NCI-H510A (cell line): Measurements from ENCODE around the gene GPC6.
A peak's percentile ranks its signal among the peaks of the same experiment; 100 is the strongest.
"Not testable (repeated sequence)": the region's sequence is repeated elsewhere in the genome, so short reads cannot be mapped to it uniquely, and the experiment has no call there.

ENCODE experiments used
- DNase-seq: peaks from one replicate; lab custom pipeline; 2025; lab: John Stamatoyannopoulos, UW

The GPC6 gene

DNA sequence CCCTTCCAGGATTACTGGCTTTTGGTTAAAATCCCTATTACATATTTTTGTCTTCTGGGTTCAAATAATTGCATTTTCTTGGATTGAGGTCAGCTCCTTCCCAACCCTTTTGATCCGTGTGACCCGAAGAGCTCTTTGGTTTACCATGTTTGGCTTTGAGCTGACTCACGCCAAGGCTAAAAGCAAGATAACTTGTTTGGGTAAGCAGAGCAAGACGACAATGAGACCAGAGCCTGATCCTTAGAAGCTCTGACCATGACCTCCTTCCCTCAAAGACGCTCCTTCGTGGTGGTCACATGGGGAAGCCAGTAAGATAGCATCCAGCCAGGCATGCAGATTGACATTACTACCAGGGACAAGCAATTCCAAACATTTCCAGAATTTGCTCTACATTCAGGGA is 1099.0 kb downstream of the GPC6 start:
- no peak for DNase-seq

DNA sequence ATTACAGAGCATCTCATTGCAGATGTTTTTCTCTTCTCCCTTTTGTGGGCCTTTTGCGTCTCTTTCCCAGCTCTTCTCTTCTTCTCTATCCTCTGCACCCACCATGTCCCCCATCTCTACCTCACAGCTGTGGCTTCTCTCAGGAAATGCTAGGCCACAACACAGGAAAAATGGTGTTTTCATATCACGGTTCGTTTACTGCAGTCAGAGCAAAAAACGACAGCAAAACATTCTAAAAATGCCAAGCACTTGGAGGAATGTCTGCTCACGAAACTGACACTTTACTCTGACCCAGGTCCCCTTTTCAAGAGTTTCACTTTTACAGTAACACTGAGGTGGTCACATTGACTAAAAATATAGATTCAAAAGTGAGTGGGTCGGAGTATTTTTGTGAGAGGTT is 1100.7 kb downstream of the GPC6 start:
- no peak for DNase-seq

DNA sequence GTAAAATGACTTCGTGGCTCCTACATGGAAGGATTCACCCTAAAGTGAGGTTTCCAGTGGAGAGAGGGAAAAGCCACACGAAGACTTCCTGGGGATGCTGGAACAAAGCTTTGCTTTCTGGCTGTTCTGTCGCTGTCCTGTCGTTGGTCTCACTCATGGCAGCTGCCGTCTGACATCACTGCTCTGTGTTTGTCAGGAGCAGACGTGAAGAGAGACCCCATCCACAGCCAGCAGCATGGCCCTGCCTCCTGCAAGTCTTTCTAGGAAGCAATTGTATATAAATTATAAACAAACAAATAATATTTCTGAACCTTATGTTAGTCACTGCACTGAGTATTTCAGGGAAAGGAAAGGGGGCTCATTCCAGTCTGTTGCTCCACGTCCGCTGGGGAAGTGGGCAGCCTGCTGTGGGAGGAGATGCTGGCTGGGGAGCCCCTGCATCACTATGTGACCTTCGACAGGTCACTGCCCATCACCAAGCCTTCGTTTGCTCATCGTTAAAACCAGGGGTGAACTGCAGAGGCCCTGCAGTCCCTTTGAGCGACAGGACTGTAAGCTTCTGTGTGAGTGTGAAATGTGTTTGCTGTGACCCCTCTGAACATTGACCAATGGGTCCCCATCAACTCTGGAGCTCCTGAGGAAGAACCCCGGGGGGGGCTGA is 1101.9 kb downstream of the GPC6 start:
- DNase-seq: no peak

DNA sequence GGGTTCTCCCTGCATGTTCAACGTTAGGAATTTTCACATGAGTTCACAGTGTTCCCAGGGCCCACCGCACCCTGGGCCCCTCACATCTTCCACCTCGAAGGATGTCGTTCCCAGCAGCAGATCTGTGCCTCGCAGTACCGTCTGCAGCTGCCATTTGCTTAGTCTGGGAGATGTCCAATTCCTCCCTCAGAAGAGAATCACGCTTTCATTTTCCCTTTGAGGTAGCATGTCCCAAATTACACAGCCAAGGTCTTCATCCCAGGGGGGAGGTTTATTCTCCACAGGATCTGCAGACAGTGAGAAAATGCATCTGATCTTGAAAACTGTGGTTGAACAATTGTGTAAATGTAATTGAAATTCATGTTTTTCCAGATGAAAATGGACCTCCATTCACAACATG is 1102.7 kb downstream of the GPC6 start:
- no peak for DNase-seq

DNA sequence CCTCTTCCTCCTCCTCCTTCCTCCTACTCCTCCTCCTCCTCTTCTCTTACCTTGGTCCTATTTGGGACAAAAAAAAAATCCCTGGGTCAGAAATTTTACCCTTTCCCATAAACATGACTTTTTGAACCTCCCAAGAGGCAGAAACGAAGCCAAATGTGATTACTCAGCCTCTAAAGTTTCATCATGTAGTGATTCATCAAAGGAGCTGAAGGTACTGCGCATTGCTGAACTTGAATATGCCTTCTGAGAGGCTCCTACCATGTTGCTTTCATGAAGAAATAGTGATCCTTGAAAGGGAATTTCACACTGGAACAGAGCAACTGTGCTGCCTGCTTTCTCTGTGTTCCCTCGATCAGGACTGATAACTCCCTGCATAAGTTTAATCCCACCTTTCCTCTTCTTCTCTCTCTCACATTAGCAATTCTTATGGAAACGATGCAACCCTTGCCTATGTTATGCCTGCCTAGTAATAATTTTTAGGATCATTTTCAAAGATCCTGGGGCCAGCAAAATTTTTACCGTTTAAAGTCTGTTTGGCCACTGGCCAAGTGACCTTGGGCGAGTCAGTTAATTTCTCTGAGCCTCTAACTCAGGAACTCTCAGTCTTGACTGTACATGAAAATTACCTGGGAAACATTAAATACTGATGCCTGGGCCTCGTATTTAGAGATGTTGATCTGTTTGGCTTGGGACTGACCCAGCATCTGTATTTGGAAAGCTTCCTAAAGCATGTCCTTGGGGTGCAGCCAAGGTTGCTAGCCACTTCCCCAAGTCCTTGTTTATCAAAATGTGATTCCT is 1103.3 kb downstream of the GPC6 start:
- DNase-seq: no peak

DNA sequence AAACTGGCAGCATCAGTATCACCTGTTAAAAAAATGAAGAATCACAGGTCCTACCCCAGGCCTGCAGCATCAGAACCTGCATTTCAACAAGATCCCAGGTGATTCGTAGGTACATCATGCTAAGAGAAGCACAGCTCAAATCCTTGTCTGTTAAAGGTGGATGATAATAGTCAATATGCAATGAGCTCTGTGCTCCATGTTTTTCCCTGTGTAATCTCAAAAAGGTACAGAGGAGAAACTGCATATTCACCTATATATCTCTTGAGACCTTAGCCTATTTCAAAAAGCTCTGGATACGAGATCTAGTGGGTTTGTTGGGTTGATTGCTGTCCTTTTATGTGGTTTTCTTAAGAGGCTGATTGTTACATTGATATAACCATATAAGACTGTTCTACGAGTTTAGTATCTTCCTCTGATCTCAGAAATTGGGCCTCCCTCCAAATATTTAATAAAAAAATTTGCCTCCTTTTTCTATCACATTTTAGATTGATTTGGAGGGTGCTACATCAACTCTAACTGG is 1104.0 kb downstream of the GPC6 start:
- no peak for DNase-seq

DNA sequence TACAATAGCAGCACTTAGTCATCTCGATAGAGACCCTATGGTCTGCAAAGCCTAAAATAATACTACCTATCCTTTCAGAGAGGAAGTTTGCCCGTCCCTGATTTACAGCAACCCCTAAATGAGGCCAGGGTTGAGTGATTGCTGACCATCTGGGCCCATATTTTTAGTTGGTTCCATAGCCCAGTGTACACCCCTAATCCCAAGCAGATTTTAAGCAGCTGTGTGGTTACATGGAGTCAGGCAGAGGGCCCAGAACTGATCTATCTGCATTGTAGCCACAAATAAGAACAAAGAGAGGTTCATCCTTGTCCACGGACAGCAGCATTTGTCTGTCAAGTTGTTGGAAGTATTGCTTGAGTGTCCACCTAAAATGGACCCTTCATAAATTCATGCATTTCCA is 1104.7 kb downstream of the GPC6 start:
- DNase-seq: no peak

DNA sequence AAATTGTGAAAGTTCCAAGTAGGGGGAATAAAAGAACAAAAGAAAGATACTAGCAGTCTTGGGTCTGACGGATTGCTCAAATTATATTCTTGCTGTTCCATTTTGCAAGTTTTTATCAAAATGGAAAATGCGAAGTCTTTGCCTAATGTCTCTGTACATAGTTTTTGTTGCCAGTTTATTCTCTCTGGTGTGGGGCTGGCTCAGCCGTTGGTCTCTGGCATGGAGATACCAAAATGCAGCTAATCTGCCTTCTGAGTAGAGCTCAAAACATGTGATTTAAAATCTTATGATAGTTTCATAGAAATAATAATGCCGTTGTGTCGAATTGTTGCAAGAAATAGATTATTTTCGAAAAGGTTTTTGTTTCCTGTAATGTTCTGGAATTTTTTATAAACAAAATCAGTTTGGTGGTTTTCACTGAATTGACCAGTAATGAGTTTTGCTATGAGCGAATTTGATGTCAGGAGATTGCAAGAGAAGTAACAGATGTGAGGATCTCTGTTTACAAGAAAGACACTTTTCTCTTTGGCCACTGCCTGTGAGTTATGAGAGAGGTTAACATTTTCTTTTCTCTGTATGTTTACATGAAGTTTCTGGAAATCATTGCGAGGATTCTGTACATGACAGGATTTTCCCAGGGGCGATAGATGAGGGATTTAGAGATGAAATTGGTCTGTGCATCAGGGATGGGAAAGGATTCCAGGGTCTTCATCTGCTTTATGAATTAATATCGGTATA is 1105.9 kb downstream of the GPC6 start:
- DNase-seq: no peak

DNA sequence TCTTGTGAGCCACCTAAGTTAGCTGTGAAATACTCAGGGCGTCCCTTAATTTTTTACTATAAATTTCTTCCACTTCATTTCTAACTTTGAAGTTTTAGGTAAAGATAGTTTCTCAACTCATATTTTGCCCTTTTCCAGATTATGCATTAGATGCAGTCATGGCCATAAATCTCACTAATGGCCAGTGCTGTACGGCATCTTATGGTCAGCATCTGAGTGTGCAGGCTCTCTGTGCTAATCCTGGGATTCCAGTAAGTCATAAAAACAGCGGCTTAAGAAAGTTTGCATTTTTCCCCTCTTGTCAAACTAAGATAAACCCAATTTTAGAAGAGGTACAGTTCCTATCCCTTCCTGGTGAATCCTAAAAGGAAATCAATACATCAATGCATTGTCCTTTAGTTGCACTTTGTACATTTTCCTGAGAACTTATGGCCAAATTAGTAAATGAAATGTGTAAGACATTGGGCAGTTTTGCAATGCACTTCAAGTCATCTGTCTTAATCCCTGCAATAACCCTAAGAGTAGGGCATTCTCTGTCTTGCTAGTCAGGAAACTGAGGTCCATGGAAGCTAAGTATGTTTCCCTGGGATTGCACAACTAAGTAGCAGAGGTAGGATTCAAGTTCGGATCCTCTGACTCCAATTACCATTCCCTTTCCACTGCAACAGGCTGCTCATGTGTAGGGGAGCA is 1106.7 kb downstream of the GPC6 start:
- no peak for DNase-seq

DNA sequence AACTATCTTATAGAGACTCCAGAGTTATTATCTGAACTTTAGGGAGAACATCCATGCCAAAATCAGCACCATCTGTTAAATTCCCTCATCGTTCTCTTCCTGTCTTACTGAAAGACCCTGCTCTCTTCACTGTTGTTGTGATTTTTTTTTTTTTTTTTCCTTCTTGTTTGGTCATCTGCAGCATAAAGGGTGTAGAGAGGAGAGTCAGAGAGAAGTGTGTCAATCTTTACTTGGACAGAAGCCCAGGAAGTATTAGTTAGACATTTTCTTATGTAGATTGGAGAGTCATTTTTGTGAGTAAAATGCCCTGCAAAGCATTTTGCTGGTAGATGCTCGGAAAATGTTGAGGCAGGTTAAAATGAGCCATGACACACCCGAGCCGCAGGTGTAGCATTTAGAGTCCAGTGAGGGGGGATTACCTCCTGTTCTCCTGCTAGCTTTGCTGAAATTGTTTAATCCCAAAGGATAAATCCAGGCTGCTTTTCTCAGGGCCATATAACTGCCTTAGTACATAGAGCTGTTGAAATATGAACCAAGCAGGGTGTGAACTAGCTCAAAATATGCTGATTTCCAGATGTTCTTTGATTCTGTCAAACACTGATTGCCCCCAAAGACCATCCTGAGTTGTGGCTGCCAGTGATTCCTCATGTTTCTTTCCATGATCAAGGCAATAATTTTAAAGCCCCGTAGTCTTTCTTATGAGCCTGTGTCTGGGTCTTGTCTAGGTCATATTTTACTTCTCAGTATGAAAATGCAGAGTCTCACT is 1109.3 kb downstream of the GPC6 start:
- DNase-seq: no peak

DNA sequence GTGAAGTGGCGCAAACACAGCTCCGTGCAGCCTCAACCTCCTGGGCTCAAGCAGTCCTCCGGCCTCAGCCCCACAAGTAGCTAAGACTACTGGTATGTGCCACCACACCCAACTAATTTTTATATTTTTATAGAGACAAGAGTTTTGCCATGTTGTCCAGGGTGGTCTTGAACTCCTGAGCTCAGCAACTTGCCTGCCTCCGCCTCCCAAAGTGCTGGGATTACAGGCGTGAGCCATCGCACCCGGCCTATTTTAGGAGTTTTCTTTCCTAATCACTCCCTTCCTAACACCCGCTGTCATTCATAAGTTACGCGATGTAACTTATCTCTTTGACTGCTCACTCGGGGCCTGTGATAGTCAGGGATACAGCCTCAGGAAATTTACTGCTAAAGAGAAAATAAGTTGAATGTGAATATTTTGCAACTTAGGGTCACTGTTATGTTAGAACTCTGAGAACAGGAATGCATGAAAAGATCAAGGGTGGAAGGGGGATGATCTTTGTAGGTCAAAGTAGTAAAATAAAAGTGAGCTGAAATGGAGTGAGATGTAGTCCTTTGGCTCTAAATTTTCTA is 1112.6 kb downstream of the GPC6 start:
- DNase-seq: no peak

DNA sequence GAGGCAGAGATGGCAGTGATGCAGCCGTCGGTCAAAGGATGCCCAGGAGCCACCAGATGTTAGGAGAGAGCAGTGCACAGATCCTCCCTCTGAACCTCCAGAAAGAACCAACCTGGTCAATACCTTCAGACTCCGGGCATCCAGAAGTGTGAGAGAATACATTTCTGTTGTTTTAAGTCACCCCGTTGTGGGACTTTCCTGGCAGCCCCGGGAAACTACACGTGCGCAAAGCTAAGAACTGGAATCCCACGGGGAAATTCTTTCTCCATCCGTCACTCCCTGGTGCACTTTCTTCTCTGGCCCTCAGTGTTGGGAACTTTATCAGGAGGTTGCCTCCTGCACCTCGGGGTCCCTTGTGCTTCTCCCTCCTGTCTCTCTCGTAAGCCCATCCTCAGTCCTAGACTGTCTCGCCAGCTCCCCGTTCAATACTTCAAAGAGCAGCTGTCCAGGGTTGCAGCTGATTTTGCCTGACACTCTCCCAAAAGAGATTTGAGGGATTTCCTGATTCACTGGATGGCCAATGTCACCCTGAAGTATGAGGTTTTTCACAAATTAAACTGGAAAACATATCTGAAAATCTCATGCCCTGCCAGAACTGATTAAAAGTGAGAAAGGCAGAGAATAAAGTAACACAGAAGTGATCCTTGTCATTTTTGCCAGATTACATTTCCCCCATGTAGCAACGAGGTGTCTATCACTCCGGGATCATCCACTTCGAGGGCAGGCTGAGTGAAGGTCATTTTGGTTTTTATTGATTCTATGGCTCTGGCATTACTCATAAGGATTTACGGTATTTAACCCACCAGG is 1116.0 kb downstream of the GPC6 start:
- no peak for DNase-seq

DNA sequence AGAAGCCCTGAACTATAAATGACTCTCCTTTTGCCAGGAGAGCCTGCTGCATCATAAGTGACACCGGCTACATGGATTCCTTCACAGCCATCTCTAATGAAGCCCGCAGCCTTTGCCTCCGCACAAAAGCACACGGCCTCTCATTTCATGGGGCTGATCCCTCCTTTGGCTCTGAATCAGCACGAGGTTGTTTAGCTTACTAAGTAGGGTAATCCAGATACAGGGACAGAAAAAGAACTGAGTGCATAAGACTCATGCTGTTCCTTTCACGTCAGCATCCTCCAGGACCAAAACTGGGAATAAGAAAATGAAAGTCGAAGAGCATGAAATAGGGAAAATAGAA is 1116.6 kb downstream of the GPC6 start:
- DNase-seq: no peak

DNA sequence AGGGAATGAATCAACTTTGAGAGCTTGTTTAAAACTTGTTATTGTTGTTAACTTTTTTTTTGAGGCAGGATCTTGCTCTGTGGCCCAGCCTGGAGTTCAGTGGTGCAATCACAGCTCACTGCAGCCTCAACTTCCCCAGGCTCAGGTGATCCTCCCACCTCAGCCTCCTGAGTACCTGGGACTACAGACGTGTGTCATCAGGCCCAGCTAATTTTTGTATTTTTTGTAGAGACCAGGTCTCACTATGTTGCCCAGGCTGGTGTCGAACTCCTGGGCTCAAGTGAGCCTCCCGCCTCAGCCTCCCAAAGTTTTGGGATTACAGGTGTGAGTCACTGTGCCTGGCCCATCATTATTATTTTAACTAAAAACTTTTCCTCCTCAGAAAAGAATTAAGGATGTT is 1117.1 kb downstream of the GPC6 start:
- DNase-seq: not testable (repeated sequence)

DNA sequence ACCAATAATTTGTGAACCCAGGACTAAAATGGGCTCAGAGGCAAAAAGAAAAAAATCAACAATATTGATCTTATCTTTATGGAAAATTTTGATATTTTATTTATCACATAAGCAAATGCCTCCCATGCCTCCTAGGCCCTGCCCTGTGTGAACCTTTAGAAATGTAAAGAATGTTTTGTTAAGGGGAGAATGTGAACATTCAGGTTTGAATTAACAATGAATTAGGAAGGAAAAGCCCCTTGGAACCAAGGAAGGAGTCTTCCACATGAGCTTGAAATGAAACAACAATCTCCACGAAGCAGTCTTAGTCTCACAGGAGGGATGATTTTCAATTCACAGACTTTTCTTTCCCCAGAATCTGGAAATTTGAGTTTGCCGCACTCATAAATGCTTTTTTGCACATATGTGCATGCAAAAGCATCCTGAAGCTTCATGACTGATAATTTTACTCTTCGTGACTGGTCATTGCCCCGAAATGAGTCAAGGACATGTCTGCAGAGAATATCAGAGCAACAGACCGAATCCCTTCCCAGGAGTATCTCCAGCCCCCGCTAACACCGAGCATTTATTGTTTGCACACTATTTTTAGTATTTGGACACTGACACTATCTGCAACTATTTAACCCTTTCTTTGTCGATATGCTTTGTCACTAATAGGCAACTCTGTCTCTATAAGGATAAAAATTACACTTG is 1117.7 kb downstream of the GPC6 start:
- no peak for DNase-seq

DNA sequence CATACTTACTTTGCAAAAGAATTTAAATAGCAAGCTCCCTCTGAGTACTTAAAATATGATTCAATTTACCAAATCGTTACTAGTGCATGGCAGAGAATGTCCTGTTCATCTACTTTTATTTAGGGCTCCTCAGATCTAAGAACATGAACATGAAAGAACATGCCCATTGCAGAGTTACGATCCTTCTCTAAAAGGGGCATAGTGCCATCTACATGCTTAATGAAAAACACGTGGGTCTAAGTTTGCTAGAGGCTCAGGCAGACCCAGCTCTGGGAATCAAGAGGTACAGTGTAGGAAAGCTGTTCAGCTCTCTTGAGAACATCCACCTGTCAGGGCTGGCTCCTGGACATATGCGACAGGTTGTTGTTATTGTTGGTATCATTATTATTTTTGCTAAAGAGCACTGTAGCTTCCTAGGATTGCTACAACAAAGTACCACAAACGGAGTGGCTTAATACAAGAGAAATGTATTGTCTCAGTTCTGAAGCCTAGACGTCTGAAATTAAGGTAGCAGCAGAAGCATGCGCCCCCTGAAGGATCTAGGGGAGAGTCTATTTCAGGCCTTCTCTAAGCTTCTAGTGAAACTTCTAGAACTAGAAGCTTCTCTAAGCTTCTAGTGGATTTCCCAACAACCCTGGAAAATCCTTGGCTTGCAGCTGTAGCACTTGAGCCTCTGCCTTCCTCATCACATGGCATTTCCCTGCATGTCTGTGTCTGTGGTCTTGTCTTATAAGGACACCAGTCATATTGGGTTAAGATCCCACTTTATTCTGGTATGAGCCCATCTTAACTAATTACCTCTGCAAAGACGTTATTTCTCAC is 1119.0 kb downstream of the GPC6 start:
- peak; percentile 8 for DNase-seq

DNA sequence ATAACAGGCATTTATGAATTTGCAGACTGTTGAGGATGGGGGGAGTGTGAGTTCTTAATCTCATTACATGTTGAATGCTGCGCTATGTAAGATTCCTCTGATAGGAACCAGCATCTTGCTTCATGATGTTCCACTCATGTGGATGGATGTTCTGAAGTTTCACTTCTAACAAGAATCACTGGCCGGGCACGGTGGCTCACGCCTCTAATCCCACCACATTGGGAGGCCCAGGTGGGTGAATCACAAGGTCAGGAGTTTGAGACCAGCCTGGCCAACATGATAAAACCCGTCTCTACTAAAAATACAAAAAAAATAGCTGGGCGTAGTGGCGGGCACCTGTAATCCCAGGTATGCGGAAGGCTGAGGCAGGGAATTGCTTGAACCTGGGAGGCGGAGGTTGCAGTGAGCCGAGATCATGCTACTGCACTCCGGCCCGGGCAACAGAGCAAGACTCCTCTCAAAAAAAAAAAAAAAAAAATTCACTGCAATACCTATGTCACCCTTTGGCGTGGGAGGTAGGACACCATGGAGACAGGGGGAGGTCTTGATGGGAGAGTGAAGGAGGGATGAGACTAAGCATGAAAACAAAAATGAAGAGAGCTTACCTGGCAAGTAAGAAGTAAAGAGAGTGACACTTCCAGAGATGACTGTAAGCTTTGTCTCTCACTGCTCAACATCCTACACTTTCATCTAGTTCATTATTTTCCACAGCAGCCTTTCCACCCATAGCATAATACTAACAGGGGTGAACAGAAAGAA is 1119.8 kb downstream of the GPC6 start:
- DNase-seq: no peak
